ENCODE data around the gene GCDH. TPM values are rescaled to one million over a fixed set of nuclear protein-coding genes. Genes with fewer than 3 reads are reported as not detected.
A peak's percentile ranks its signal among the peaks of the same experiment; 100 is the strongest.

GCDH gene
- total RNA-seq (21.9 TPM), polyA plus RNA-seq (ENCODE audit: insufficient read depth, low read depth, low replicate concordance) (45.6 TPM)
- long read RNA-seq, donor 1, partial matches to known transcripts, result 0 of 2 reads
- long read RNA-seq, donor 1, other reads (novel, unspliced or antisense), result 0 of 2 reads
- long read RNA-seq, donor 2, transcript GCDH-201 (12 exons, 1,956 nt), result major isoform, 10 of 22 reads
- long read RNA-seq, donor 2, partial matches to known transcripts, result 9 of 22 reads
- long read RNA-seq, donor 2, other reads (novel, unspliced or antisense), result 0 of 22 reads
- long read RNA-seq, donor 3, partial matches to known transcripts, result 0 of 4 reads
- long read RNA-seq, donor 3, other reads (novel, unspliced or antisense), result 0 of 4 reads
- long read RNA-seq, donor 4, partial matches to known transcripts, result 8 of 11 reads
- long read RNA-seq, donor 4, other reads (novel, unspliced or antisense), result 0 of 11 reads
- long read RNA-seq, donor 5, result 0 reads
- long read RNA-seq, donor 6, partial matches to known transcripts, result 419 of 422 reads
- long read RNA-seq, donor 6, other reads (novel, unspliced or antisense), result 0 of 422 reads
- long read RNA-seq, donor 7, transcript GCDH-201 (12 exons, 1,956 nt), result major isoform, 10 of 20 reads
- long read RNA-seq, donor 7, partial matches to known transcripts, result 2 of 20 reads
- long read RNA-seq, donor 7, other reads (novel, unspliced or antisense), result 7 of 20 reads
- long read RNA-seq, donor 8, transcript GCDH-201 (12 exons, 1,956 nt), result major isoform, 5 of 6 reads
- long read RNA-seq, donor 8, partial matches to known transcripts, result 0 of 6 reads
- long read RNA-seq, donor 8, other reads (novel, unspliced or antisense), result 0 of 6 reads
- long read RNA-seq, donor 9, partial matches to known transcripts, result 0 of 5 reads
- long read RNA-seq, donor 9, other reads (novel, unspliced or antisense), result 0 of 5 reads
- long read RNA-seq, donor 10, partial matches to known transcripts, result 70 of 74 reads
- long read RNA-seq, donor 10, other reads (novel, unspliced or antisense), result 0 of 74 reads

DNA sequence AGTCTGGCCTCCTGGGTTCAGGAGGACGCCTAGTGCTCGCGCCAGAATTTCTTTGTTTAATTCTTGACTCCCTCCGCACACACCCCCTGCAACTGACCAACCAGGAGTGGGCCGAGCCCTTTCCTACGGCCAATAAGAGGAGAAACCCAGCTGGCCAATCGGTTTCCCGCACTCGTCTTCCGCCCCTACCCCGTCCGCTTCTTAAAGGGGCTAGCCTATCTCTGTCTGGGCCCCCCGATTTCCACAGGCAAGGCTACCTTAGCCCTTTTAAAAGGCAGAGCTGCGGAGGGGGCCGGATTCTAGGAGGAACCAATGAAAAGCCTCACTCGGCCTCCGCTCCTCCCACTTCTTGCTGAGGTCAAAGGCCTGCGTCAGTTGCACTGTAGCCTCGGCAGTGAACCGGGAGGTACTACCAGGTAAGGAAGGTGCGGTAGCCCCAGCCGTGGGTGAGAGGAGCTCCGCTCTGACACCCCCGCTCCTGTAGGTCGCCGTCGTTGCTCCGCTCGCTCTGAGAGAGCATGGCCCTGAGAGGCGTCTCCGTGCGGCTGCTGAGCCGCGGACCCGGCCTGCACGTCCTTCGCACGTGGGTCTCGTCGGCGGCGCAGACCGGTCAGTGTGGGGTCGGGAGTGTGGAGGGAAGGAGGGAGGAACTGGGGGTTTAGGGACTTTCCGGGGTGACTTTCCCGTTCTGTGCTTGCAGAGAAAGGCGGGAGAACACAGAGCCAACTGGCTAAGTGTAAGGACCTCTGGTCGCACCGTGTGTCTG is at the start of gene GCDH:
Gene GCDH, plus strand, starts transcription at position 374 of the 766 bp plus-strand sequence. Its CDS starts 145 bp downstream, at position 519.
- FAIRE-seq (peak; percentile 99), DNase-seq (peak; percentile 98 to 100 (median 99))
- Histone ChIP-seq H3K27ac (ENCODE audit: low read depth in 2 of 2, low read length in 2 of 2) (peak within 1 kb of the TSS; percentile 63 to 77), H3K27me3 (ENCODE audit: control insufficient read depth, insufficient read depth, low read length) (no peaks in the 10 kb centered on the region), H3K4me1 (ENCODE audit: control insufficient read depth in 2 of 3, insufficient read depth in 2 of 3, low read depth in 1 of 3, low read length in 3 of 3) (peaks cover 0 to 11% (median 0%) of the 10 kb centered on the region in 3 donors), H3K4me3 (ENCODE audit: low read length in 3 of 3) (peak within 1 kb of the TSS; percentile 75 to 97 (median 93)), H3K9me3 (ENCODE audit: control insufficient read depth in 2 of 3, insufficient read depth in 1 of 3, low read length in 3 of 3) (no peaks in the 10 kb centered on the region), H3K9ac (ENCODE audit: low read length in 3 of 3) (peak within 1 kb of the TSS; percentile 65 to 90 (median 78)), H3K36me3 (ENCODE audit: control insufficient read depth in 2 of 3, insufficient read depth in 3 of 3, low read length in 3 of 3) (peaks cover 0 to 12% (median 7%) of the 10 kb centered on the region in 3 donors)
- TF ChIP-seq CTCF (IDR thresholded peaks at IDR 0.05; ENCODE audit: borderline replicate concordance, extremely low read depth, insufficient read depth), result no peak
- intact Hi-C loops (cut with DNase I), result no loop called here

GRCh38 chr19:12842511-12842910 is 48.4 kb upstream of the GCDH start:
- H3K9ac ChIP-seq (ENCODE audit: low read length in 3 of 3), result no peak overlapping the region
- intact Hi-C loops (cut with DNase I), result loop anchor here (5.0 kb wide), 1 partner anchor 80 kb away; no protein-coding TSS in a partner anchor
- H3K27me3 ChIP-seq (ENCODE audit: control insufficient read depth, insufficient read depth, low read length), result peaks cover 24% of the 10 kb centered on the region
- TF ChIP-seq CTCF (IDR thresholded peaks at IDR 0.05; ENCODE audit: borderline replicate concordance, extremely low read depth, insufficient read depth), result no peak
- H3K9me3 ChIP-seq (ENCODE audit: control insufficient read depth in 2 of 3, insufficient read depth in 1 of 3, low read length in 3 of 3), result no peaks in the 10 kb centered on the region
- H3K27ac ChIP-seq (ENCODE audit: low read depth in 2 of 2, low read length in 2 of 2), result no peak overlapping the region
- H3K4me1 ChIP-seq (ENCODE audit: control insufficient read depth in 2 of 3, insufficient read depth in 2 of 3, low read depth in 1 of 3, low read length in 3 of 3), result peaks cover 0 to 5% (median 0%) of the 10 kb centered on the region in 3 donors
- H3K4me3 ChIP-seq (ENCODE audit: low read length in 3 of 3), result no peak overlapping the region
- DNase-seq, result no peak
- no peak for FAIRE-seq
- H3K36me3 ChIP-seq (ENCODE audit: control insufficient read depth in 2 of 3, insufficient read depth in 3 of 3, low read length in 3 of 3), result no peaks in the 10 kb centered on the region

DNA sequence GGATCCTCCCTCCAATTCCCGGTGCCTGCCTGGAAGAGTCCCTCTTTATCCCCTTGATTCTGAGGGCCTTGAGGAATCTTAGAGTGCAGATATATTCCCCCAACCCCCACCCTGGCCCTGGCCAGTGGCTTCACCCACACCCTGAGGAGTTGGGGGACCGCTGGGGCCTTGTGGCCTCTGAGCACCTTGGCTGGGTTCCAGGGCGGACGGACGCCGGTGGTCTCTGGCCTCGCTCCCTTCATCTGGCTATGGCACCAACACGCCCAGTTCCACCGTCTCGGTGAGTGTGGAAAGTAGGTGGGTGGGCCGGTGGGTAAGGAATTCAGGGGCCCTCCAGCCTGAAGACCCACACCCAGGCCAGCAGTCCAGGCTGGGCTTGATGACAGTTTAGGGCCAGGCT is 47.6 kb upstream of the GCDH start:
- Histone ChIP-seq H3K4me3 (ENCODE audit: low read length in 3 of 3) (no peak overlapping the region), H3K4me1 (ENCODE audit: control insufficient read depth in 2 of 3, insufficient read depth in 2 of 3, low read depth in 1 of 3, low read length in 3 of 3) (peaks cover 0 to 7% (median 0%) of the 10 kb centered on the region in 3 donors), H3K36me3 (ENCODE audit: control insufficient read depth in 2 of 3, insufficient read depth in 3 of 3, low read length in 3 of 3) (no peaks in the 10 kb centered on the region), H3K27ac (ENCODE audit: low read depth in 2 of 2, low read length in 2 of 2) (no peak overlapping the region), H3K27me3 (ENCODE audit: control insufficient read depth, insufficient read depth, low read length) (peaks cover 18% of the 10 kb centered on the region), H3K9ac (ENCODE audit: low read length in 3 of 3) (no peak overlapping the region), H3K9me3 (ENCODE audit: control insufficient read depth in 2 of 3, insufficient read depth in 1 of 3, low read length in 3 of 3) (no peaks in the 10 kb centered on the region)
- intact Hi-C loops (cut with DNase I), result loop anchor here (5.0 kb wide), 1 partner anchor 81 kb away; no protein-coding TSS in a partner anchor
- FAIRE-seq, result no peak
- no peak for TF ChIP-seq CTCF (IDR thresholded peaks at IDR 0.05; ENCODE audit: borderline replicate concordance, extremely low read depth, insufficient read depth)
- no peak for DNase-seq

All from kidney (tissue), 22 donors.